A673 (cell line): ENCODE measurements around the gene ECD.

Experiments
- EZH2 ChIP-seq: fragments of 200-600 bp; sonication (generic); IDR thresholded peaks from 2 replicates; pipeline ENCODE4 v1.6.1; 2017; ENCODE audit warnings: borderline replicate concordance, low read depth, mild to moderate bottlenecking, mixed read lengths, antibody characterized with exemption, low read length; ENCODE audit not compliant: poor library complexity, severe bottlenecking
- TF ChIP-seq, protein P1 (sequence below): fragments of 300-800, 200-600 bp; sonication (generic); conservative IDR thresholded peaks from 2 replicates; pipeline ENCODE4 v1.5.1; 2017; ENCODE audit warnings: low read depth, mild to moderate bottlenecking, antibody characterized with exemption, low read length, moderate library complexity, mixed read lengths

DNA sequence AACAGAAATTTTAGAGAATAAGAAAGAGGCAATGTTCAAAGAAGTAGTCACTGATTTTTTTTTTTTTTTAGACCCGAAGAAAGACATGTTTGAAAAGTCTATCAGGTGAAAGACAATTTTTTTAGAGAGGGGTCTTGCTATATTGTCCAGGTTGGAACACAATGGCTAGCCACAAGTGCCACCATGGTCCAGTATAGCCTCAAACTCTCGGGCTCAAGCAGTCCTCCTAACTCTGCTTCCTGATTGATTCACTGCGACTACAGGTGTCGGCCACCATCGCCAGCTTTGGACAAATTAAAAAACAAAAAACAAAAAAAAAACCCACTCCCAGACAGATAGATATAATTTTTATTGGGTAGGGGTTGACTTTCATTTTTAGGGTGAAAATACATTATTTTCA, 22.4 kb upstream of the ECD start:
- TF ChIP-seq, protein P1, sequence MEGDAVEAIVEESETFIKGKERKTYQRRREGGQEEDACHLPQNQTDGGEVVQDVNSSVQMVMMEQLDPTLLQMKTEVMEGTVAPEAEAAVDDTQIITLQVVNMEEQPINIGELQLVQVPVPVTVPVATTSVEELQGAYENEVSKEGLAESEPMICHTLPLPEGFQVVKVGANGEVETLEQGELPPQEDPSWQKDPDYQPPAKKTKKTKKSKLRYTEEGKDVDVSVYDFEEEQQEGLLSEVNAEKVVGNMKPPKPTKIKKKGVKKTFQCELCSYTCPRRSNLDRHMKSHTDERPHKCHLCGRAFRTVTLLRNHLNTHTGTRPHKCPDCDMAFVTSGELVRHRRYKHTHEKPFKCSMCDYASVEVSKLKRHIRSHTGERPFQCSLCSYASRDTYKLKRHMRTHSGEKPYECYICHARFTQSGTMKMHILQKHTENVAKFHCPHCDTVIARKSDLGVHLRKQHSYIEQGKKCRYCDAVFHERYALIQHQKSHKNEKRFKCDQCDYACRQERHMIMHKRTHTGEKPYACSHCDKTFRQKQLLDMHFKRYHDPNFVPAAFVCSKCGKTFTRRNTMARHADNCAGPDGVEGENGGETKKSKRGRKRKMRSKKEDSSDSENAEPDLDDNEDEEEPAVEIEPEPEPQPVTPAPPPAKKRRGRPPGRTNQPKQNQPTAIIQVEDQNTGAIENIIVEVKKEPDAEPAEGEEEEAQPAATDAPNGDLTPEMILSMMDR: no peak
- TF ChIP-seq EZH2: no peak
